HepG2 (cell line): Measurements from ENCODE around the gene SIK3. TPM values are rescaled to one million over a fixed set of nuclear protein-coding genes. Genes with fewer than 3 reads are reported as not detected.

Experiments used
- ASH2L ChIP-seq: fragments of 300-600, 200-600 bp; sonication (generic); IDR thresholded peaks from 2 replicates; pipeline ENCODE4 v1.7.0; 2017; ENCODE audit warnings: low read depth, mild to moderate bottlenecking, moderate library complexity, mixed read lengths, low read length; ENCODE audit not compliant: insufficient read length
- CENPT ChIP-seq: sonication (generic); formaldehyde crosslinking; IDR thresholded peaks from 2 replicates; pipeline ENCODE4 v1.8.0; 2022; ENCODE audit warnings: low read depth, mild to moderate bottlenecking, moderate library complexity, missing genetic modification reagents
- CREB1 ChIP-seq, 2 experiments: fragments of 450-650 bp in 1 of 2; IDR thresholded peaks; 2 replicates each; pipeline ENCODE4 v1.6.1; 2016 to 2017; ENCODE audit warnings: control low read depth in 1 of 2, mild to moderate bottlenecking in 1 of 2, missing compliant biosample characterization in 1 of 2, missing genetic modification characterization in 1 of 2
- ELF1 ChIP-seq: sonication (generic); formaldehyde crosslinking; IDR thresholded peaks from 2 replicates; pipeline ENCODE4 v1.4.0; 2020; ENCODE audit warnings: missing genetic modification reagents
- PTBP1 ChIP-seq: fragments of 200-400 bp; formaldehyde crosslinking; IDR thresholded peaks from 2 replicates; pipeline ENCODE4 v1.6.1; 2018; ENCODE audit warnings: low read length, low read depth; ENCODE audit not compliant: poor library complexity, severe bottlenecking
- RAD51 ChIP-seq: fragments of 450-650 bp; IDR thresholded peaks from 2 replicates; pipeline ENCODE4 v1.6.1; 2016; ENCODE audit warnings: borderline replicate concordance
- RFXANK ChIP-seq: IDR thresholded peaks from 2 replicates; pipeline ENCODE4 v1.6.1; 2016
- SATB2 ChIP-seq: sonication (generic); formaldehyde crosslinking; IDR thresholded peaks from 2 replicates; pipeline ENCODE4 v1.5.0; 2020; ENCODE audit warnings: missing genetic modification reagents
- SYNCRIP ChIP-seq: fragments of 200-400 bp; formaldehyde crosslinking; IDR thresholded peaks from 2 replicates; pipeline ENCODE4 v1.6.1; 2018; ENCODE audit warnings: mild to moderate bottlenecking, low read depth, low read length; ENCODE audit not compliant: insufficient read depth
- ZNF737 ChIP-seq: sonication (generic); formaldehyde crosslinking; IDR thresholded peaks from 2 replicates; pipeline ENCODE4 v1.5.0; 2020; ENCODE audit warnings: missing genetic modification reagents, mild to moderate bottlenecking, borderline replicate concordance
- polyA plus RNA-seq, 8 experiments: library from polyadenylated mRNA; depleted of rRNA in 3 of 8; stranded (reverse) in 7 of 8; unstranded in 1 of 8; fragments of >200 nt; fragmentation: Illumina TruSeq in 4 of 8; extraction: Trizol in 4 of 8; gene quantifications; 2 replicates each; pipeline versions ENCODE4 v1.2.1 to v1.2.3, GENCODE V29; 2011 to 2016; ENCODE audit warnings: low read depth in 4 of 8, missing spikeins in 1 of 8, mixed read lengths in 1 of 8; ENCODE audit not compliant: insufficient read depth in 1 of 8
- total RNA-seq, 5 experiments: library from RNA; depleted of rRNA; stranded (reverse); fragments of >200 nt; fragmentation: Illumina TruSeq; extraction: Trizol; gene quantifications; 2 replicates each; pipeline ENCODE4 v1.2.3, GENCODE V29; 2016; ENCODE audit warnings: low read depth in 1 of 5
- TF ChIP-seq, protein P1 (sequence below): sonication (generic); formaldehyde crosslinking; IDR thresholded peaks from 2 replicates; pipeline ENCODE4 v1.5.0; 2020; ENCODE audit warnings: mild to moderate bottlenecking, missing genetic modification reagents
- TF ChIP-seq, protein P2 (sequence below): sonication (generic); formaldehyde crosslinking; IDR thresholded peaks from 2 replicates; pipeline ENCODE4 v1.4.0; 2020; ENCODE audit warnings: mild to moderate bottlenecking, missing genetic modification reagents
- TF ChIP-seq, protein P3 (sequence below): sonication (generic); formaldehyde crosslinking; IDR thresholded peaks from 2 replicates; pipeline ENCODE4 v1.9.0; 2022; ENCODE audit warnings: missing genetic modification reagents, mild to moderate bottlenecking, borderline replicate concordance
- TF ChIP-seq, protein P4 (sequence below): sonication (generic); formaldehyde crosslinking; IDR thresholded peaks from 2 replicates; pipeline ENCODE4 v1.4.0; 2020; ENCODE audit warnings: missing genetic modification reagents
- TF ChIP-seq, protein P5 (sequence below): sonication (generic); formaldehyde crosslinking; IDR thresholded peaks from 2 replicates; pipeline ENCODE4 v1.5.0; 2020; ENCODE audit warnings: mild to moderate bottlenecking, missing genetic modification reagents
- TF ChIP-seq, protein P6 (sequence below): IDR thresholded peaks from 2 replicates; pipeline ENCODE4 v1.6.1; 2016; ENCODE audit warnings: missing genetic modification reagents, missing compliant biosample characterization
- TF ChIP-seq, protein P7 (sequence below): sonication (generic); formaldehyde crosslinking; conservative IDR thresholded peaks from 2 replicates; pipeline ENCODE4 v1.8.0; 2022; ENCODE audit warnings: low read depth, missing genetic modification reagents

Gene SIK3
- total and polyA plus RNA-seq, 2 of the 13 experiments (the other 11 are each of a cell fraction or from before 2014, with no cell fraction given): 5.7 to 9.8 TPM

DNA sequence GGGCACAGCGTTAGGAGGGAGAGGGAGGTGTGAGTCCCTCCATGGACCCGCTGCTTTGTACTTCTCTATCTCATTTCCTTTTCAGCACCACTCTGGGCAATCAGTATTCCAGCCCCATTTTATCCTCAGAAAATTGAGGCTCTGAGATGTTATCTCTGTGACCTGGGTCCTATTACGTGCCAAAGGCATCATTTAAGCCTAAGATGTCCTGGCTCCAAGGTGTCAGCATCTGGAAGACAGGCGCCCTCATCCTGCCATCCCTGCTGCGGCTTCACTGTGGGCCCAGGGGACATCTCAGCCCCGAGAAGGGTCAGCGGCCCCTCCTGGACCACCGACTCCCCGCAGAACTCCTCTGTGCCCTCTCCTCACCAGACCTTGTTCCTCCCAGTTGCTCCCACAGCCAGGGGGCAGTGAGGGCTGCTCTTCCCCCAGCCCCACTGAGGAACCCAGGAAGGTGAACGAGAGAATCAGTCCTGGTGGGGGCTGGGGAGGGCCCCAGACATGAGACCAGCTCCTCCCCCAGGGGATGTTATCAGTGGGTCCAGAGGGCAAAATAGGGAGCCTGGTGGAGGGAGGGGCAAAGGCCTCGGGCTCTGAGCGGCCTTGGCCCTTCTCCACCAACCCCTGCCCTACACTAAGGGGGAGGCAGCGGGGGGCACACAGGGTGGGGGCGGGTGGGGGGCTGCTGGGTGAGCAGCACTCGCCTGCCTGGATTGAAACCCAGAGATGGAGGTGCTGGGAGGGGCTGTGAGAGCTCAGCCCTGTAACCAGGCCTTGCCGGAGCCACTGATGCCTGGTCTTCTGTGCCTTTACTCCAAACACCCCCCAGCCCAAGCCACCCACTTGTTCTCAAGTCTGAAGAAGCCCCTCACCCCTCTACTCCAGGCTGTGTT lies 269.4 kb downstream of the SIK3 start (continued):
- TF ChIP-seq, protein P1, sequence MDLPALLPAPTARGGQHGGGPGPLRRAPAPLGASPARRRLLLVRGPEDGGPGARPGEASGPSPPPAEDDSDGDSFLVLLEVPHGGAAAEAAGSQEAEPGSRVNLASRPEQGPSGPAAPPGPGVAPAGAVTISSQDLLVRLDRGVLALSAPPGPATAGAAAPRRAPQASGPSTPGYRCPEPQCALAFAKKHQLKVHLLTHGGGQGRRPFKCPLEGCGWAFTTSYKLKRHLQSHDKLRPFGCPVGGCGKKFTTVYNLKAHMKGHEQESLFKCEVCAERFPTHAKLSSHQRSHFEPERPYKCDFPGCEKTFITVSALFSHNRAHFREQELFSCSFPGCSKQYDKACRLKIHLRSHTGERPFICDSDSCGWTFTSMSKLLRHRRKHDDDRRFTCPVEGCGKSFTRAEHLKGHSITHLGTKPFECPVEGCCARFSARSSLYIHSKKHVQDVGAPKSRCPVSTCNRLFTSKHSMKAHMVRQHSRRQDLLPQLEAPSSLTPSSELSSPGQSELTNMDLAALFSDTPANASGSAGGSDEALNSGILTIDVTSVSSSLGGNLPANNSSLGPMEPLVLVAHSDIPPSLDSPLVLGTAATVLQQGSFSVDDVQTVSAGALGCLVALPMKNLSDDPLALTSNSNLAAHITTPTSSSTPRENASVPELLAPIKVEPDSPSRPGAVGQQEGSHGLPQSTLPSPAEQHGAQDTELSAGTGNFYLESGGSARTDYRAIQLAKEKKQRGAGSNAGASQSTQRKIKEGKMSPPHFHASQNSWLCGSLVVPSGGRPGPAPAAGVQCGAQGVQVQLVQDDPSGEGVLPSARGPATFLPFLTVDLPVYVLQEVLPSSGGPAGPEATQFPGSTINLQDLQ (CRISPR knock-in tag): peak; percentile 60; the same call in 1 of the 2 replicates
- TF ChIP-seq ASH2L: peak; percentile 78
- no peak for TF ChIP-seq ZNF737 (CRISPR knock-in tag)
- no peak for TF ChIP-seq CENPT
- TF ChIP-seq, protein P2, sequence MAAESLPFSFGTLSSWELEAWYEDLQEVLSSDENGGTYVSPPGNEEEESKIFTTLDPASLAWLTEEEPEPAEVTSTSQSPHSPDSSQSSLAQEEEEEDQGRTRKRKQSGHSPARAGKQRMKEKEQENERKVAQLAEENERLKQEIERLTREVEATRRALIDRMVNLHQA (CRISPR knock-in tag): no peak
- no peak for TF ChIP-seq PTBP1
- 0 out of 2 replicates have a peak, but pooled peaks have one; percentile 72 for TF ChIP-seq RFXANK
- TF ChIP-seq, protein P3, sequence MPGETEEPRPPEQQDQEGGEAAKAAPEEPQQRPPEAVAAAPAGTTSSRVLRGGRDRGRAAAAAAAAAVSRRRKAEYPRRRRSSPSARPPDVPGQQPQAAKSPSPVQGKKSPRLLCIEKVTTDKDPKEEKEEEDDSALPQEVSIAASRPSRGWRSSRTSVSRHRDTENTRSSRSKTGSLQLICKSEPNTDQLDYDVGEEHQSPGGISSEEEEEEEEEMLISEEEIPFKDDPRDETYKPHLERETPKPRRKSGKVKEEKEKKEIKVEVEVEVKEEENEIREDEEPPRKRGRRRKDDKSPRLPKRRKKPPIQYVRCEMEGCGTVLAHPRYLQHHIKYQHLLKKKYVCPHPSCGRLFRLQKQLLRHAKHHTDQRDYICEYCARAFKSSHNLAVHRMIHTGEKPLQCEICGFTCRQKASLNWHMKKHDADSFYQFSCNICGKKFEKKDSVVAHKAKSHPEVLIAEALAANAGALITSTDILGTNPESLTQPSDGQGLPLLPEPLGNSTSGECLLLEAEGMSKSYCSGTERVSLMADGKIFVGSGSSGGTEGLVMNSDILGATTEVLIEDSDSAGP: peak; percentile 74
- TF ChIP-seq, protein P4, sequence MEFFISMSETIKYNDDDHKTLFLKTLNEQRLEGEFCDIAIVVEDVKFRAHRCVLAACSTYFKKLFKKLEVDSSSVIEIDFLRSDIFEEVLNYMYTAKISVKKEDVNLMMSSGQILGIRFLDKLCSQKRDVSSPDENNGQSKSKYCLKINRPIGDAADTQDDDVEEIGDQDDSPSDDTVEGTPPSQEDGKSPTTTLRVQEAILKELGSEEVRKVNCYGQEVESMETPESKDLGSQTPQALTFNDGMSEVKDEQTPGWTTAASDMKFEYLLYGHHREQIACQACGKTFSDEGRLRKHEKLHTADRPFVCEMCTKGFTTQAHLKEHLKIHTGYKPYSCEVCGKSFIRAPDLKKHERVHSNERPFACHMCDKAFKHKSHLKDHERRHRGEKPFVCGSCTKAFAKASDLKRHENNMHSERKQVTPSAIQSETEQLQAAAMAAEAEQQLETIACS: peak; percentile 49; the same call in 1 of the 2 replicates
- TF ChIP-seq, protein P5, sequence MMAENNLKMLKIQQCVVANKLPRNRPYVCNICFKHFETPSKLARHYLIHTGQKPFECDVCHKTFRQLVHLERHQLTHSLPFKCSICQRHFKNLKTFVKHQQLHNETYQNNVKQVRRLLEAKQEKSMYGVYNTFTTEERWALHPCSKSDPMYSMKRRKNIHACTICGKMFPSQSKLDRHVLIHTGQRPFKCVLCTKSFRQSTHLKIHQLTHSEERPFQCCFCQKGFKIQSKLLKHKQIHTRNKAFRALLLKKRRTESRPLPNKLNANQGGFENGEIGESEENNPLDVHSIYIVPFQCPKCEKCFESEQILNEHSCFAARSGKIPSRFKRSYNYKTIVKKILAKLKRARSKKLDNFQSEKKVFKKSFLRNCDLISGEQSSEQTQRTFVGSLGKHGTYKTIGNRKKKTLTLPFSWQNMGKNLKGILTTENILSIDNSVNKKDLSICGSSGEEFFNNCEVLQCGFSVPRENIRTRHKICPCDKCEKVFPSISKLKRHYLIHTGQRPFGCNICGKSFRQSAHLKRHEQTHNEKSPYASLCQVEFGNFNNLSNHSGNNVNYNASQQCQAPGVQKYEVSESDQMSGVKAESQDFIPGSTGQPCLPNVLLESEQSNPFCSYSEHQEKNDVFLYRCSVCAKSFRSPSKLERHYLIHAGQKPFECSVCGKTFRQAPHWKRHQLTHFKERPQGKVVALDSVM (CRISPR knock-in tag): peak; percentile 23; the same call in 1 of the 2 replicates
- no peak for TF ChIP-seq RAD51
- TF ChIP-seq, protein P6, sequence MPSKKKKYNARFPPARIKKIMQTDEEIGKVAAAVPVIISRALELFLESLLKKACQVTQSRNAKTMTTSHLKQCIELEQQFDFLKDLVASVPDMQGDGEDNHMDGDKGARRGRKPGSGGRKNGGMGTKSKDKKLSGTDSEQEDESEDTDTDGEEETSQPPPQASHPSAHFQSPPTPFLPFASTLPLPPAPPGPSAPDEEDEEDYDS (CRISPR knock-in tag): peak; percentile 66; the same call in 1 of the 2 replicates
- no peak for TF ChIP-seq CREB1 (IDR thresholded peaks at IDR 0.05)
- no peak for TF ChIP-seq CREB1 (CRISPR knock-in tag; IDR thresholded peaks at IDR 0.05)
- no peak for TF ChIP-seq SYNCRIP
- 0 out of 2 replicates have a peak, but pooled peaks have one; percentile 19 for TF ChIP-seq ELF1 (CRISPR knock-in tag)
- TF ChIP-seq, protein P7, sequence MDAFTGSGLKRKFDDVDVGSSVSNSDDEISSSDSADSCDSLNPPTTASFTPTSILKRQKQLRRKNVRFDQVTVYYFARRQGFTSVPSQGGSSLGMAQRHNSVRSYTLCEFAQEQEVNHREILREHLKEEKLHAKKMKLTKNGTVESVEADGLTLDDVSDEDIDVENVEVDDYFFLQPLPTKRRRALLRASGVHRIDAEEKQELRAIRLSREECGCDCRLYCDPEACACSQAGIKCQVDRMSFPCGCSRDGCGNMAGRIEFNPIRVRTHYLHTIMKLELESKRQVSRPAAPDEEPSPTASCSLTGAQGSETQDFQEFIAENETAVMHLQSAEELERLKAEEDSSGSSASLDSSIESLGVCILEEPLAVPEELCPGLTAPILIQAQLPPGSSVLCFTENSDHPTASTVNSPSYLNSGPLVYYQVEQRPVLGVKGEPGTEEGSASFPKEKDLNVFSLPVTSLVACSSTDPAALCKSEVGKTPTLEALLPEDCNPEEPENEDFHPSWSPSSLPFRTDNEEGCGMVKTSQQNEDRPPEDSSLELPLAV (CRISPR knock-in tag): no peak
- no peak for TF ChIP-seq SATB2 (CRISPR knock-in tag)
